Stimulated activated CD4-positive, alpha-beta T cell treated with anti-CD3 and anti-CD28 coated beads, Interleukin-2, amount 100 ng/mL, for 4 hours (primary cell): Measurements from ENCODE around the gene SORCS1.
"Not testable (repeated sequence)": the region's sequence is repeated elsewhere in the genome, so short reads cannot be mapped to it uniquely, and the experiment has no call there.

ENCODE experiments used
- DNase-seq: peaks from one replicate; pipeline ENCODE4 v3.0.0-alpha.2; 2020; ENCODE audit warnings: low read depth

SORCS1 gene

GRCh38 chr10:107043461-107043860, 121.0 kb downstream of the SORCS1 start:
- no peak for DNase-seq

GRCh38 chr10:107037192-107038122, 127.0 kb downstream of the SORCS1 start:
- no peak for DNase-seq

GRCh38 chr10:107033799-107034422, 130.6 kb downstream of the SORCS1 start:
- DNase-seq: no peak

GRCh38 chr10:107032700-107033401, 131.7 kb downstream of the SORCS1 start:
- DNase-seq: no peak

GRCh38 chr10:107031931-107032699, 132.4 kb downstream of the SORCS1 start:
- DNase-seq: no peak

- no peak for DNase-seq
Measured at GRCh38 chr10:107028236-107028635, 136.3 kb downstream of the SORCS1 start.

- no peak for DNase-seq
Measured at GRCh38 chr10:107025676-107026075, 138.8 kb downstream of the SORCS1 start.

- DNase-seq: not testable (repeated sequence)
Measured at GRCh38 chr10:107024033-107024432, 140.5 kb downstream of the SORCS1 start.

GRCh38 chr10:107022600-107023354, 141.7 kb downstream of the SORCS1 start:
- DNase-seq: no peak

GRCh38 chr10:107019154-107019553, 145.4 kb downstream of the SORCS1 start:
- no peak for DNase-seq

GRCh38 chr10:107013258-107014006, 151.1 kb downstream of the SORCS1 start:
- DNase-seq: no peak

- DNase-seq: no peak
Measured at GRCh38 chr10:107011992-107012391, 152.5 kb downstream of the SORCS1 start.

GRCh38 chr10:107011105-107011504, 153.4 kb downstream of the SORCS1 start:
- DNase-seq: no peak

GRCh38 chr10:107010531-107010930, 154.0 kb downstream of the SORCS1 start:
- DNase-seq: no peak

- no peak for DNase-seq
Measured at GRCh38 chr10:107004362-107004761, 160.1 kb downstream of the SORCS1 start.

GRCh38 chr10:107002068-107002467, 162.4 kb downstream of the SORCS1 start:
- DNase-seq: no peak

GRCh38 chr10:106999118-106999707, 165.3 kb downstream of the SORCS1 start:
- no peak for DNase-seq

GRCh38 chr10:106997721-106998120, 166.8 kb downstream of the SORCS1 start:
- DNase-seq: no peak

- DNase-seq: no peak
Measured at GRCh38 chr10:106996510-106996909, 168.0 kb downstream of the SORCS1 start.

GRCh38 chr10:106992055-106992454, 172.5 kb downstream of the SORCS1 start:
- DNase-seq: no peak
